IMR-90 (cell line): Measurements from ENCODE around the gene MFSD2A. TPM values are rescaled to one million over a fixed set of nuclear protein-coding genes. Genes with fewer than 3 reads are reported as not detected.

ENCODE experiments used
- ATAC-seq: fragments of 200-7000 bp; cut with Tn5 transposase; 2 replicates; pipeline ENCODE4 v1.9.1; 2020; ENCODE audit warnings: low read depth, mild to moderate bottlenecking, moderate library complexity
- BruUV-seq: library from RNA; stranded (reverse); fragments of 400-500 nt; replicated peaks from 2 replicates; lab custom pipeline; 2021; lab: Mats Ljungman, UMichigan
- CTCF ChIA-PET: fragments of 300-600 bp; formaldehyde crosslinking; extraction: SDS; loops from one replicate; lab custom pipeline; 2021; ENCODE audit warnings: antibody characterized with exemption; lab: Yijun Ruan, JAX
- POLR2A ChIA-PET: fragments of 300-600 bp; sonication (Branson Sonifier 250); formaldehyde crosslinking; loops from one replicate; lab custom pipeline; 2022; ENCODE audit warnings: antibody characterized with exemption; ENCODE audit not compliant: unreplicated experiment; lab: Charles Lee
- DNase-seq: peaks from one replicate; pipeline ENCODE4 v3.0.0; 2013
- H2AFZ ChIP-seq: replicated peaks from 2 replicates; pipeline ENCODE3; 2013; ENCODE audit warnings: low read length, mild to moderate bottlenecking; ENCODE audit not compliant: poor library complexity
- H2AK5ac ChIP-seq: 2 replicates; pipeline ENCODE4 v1.6.1; 2013; ENCODE audit warnings: low read depth, low read length, inconsistent platforms
- H2AK9ac ChIP-seq: replicated peaks from 2 replicates; pipeline ENCODE3; 2013; ENCODE audit warnings: mild to moderate bottlenecking, low read depth, low read length, moderate library complexity; ENCODE audit not compliant: poor library complexity
- H2BK120ac ChIP-seq: 2 replicates; pipeline ENCODE4 v1.6.1; 2013; ENCODE audit warnings: low read depth, low read length, inconsistent platforms
- H2BK15ac ChIP-seq: 3 replicates; pipeline ENCODE4 v1.6.1; 2013; ENCODE audit warnings: low read depth, low read length, inconsistent platforms
- H2BK20ac ChIP-seq: 2 replicates; pipeline ENCODE4 v1.6.1; 2013; ENCODE audit warnings: low read depth, mild to moderate bottlenecking, inconsistent platforms, low read length, moderate library complexity
- H2BK5ac ChIP-seq: 2 replicates; pipeline ENCODE4 v1.6.1; 2013; ENCODE audit warnings: mild to moderate bottlenecking, low read depth, low read length, inconsistent platforms; ENCODE audit not compliant: poor library complexity, severe bottlenecking
- H3K14ac ChIP-seq: replicated peaks from 2 replicates; pipeline ENCODE4 v1.6.1; 2013; ENCODE audit warnings: low read depth, low read length, inconsistent platforms
- H3K18ac ChIP-seq: 2 replicates; pipeline ENCODE4 v1.6.1; 2013; ENCODE audit warnings: low read depth, low read length, control low read depth
- H3K23ac ChIP-seq: 2 replicates; pipeline ENCODE4 v1.6.1; 2013; ENCODE audit warnings: low read depth, low read length, inconsistent platforms
- H3K27ac ChIP-seq: 2 replicates; pipeline ENCODE4 v1.5.1; 2013; ENCODE audit warnings: mild to moderate bottlenecking, control low read depth, low read length; ENCODE audit not compliant: insufficient read depth
- H3K27me3 ChIP-seq: 2 replicates; pipeline ENCODE4 v1.6.1; 2013; ENCODE audit warnings: low read length; ENCODE audit not compliant: control insufficient read depth, insufficient read depth
- H3K36me3 ChIP-seq: 2 replicates; pipeline ENCODE4 v1.6.1; 2013; ENCODE audit warnings: low read length, mixed read lengths; ENCODE audit not compliant: control insufficient read depth, insufficient read depth
- H3K4ac ChIP-seq: 2 replicates; pipeline ENCODE4 v1.6.1; 2013; ENCODE audit warnings: low read depth, low read length, inconsistent platforms
- H3K4me1 ChIP-seq: 2 replicates; pipeline ENCODE4 v1.6.1; 2013; ENCODE audit warnings: low read length, mixed read lengths; ENCODE audit not compliant: control insufficient read depth, insufficient read depth
- H3K4me2 ChIP-seq: 2 replicates; pipeline ENCODE4 v1.6.1; 2013; ENCODE audit warnings: low read depth, mild to moderate bottlenecking, control low read depth, low read length, moderate library complexity
- H3K4me3 ChIP-seq: 2 replicates; pipeline ENCODE4 v1.5.1; 2013; ENCODE audit warnings: low read depth, mild to moderate bottlenecking, control low read depth, low read length, moderate library complexity; ENCODE audit not compliant: insufficient read depth
- H3K56ac ChIP-seq: 2 replicates; pipeline ENCODE4 v1.6.1; 2013; ENCODE audit warnings: low read length, inconsistent platforms; ENCODE audit not compliant: insufficient read depth; ENCODE audit errors: extremely low read depth
- H3K79me1 ChIP-seq, 2 experiments: 2 replicates each; pipeline ENCODE4 v1.6.1; 2013; ENCODE audit warnings: low read length in 2 of 2, inconsistent platforms in 1 of 2, low read depth in 1 of 2
- H3K9ac ChIP-seq: 2 replicates; pipeline ENCODE4 v1.6.1; 2013; ENCODE audit warnings: low read depth, low read length, control low read depth
- H3K9me1 ChIP-seq: 2 replicates; pipeline ENCODE4 v1.6.1; 2013; ENCODE audit warnings: low read length, inconsistent platforms; ENCODE audit not compliant: insufficient read depth
- H3K9me3 ChIP-seq: 2 replicates; pipeline ENCODE4 v1.6.1; 2013; ENCODE audit warnings: low read length; ENCODE audit not compliant: control insufficient read depth, insufficient read depth
- H4K20me1 ChIP-seq: 2 replicates; pipeline ENCODE4 v1.6.1; 2013; ENCODE audit warnings: low read length, inconsistent platforms; ENCODE audit not compliant: insufficient read depth
- H4K5ac ChIP-seq: 2 replicates; pipeline ENCODE4 v1.6.1; 2013; ENCODE audit warnings: mild to moderate bottlenecking, low read depth, low read length, control low read depth
- H4K8ac ChIP-seq, 2 experiments: 2 replicates each; pipeline ENCODE4 v1.6.1; 2013; ENCODE audit warnings: low read depth in 2 of 2, low read length in 2 of 2, control low read depth in 1 of 2, inconsistent platforms in 1 of 2
- H4K91ac ChIP-seq: 2 replicates; pipeline ENCODE4 v1.6.1; 2013; ENCODE audit warnings: low read depth, low read length, inconsistent platforms; ENCODE audit not compliant: insufficient read depth
- CEBPB ChIP-seq: IDR thresholded peaks from 2 replicates; pipeline ENCODE4 v1.6.1; 2012; ENCODE audit warnings: low read depth, low read length, improper control_type of control experiment
- MXI1 ChIP-seq: IDR thresholded peaks from 2 replicates; pipeline ENCODE4 v1.6.1; 2012; ENCODE audit warnings: low read depth, mild to moderate bottlenecking, low read length, moderate library complexity, borderline replicate concordance
- WGBS, 2 experiments: methylation state at CpG; one replicate each; pipeline versions ENCODE4 v1.1.5 to v1.1.7; 2013; ENCODE audit warnings: missing lambda C conversion rate in 2 of 2; ENCODE audit not compliant: insufficient read length in 1 of 2; ENCODE audit errors: extremely low coverage in 2 of 2; 5-methylcytosine and 5-hydroxymethylcytosine counted together
- dilution Hi-C: fragments of 300-500 bp; cut with HindIII; formaldehyde crosslinking; loops from one replicate; pipeline ENCODE4 v1.14.3; 2018; ENCODE audit warnings: low sequenced_read_pairs; ENCODE audit not compliant: unreplicated experiment
- in situ Hi-C: fragments of 300-500 bp; cut with MboI; formaldehyde crosslinking; loops from 3 replicates; pipeline ENCODE4 v1.14.3; 2019; ENCODE audit warnings: low sequenced_read_pairs, inconsistent platforms, mixed read lengths
- intact Hi-C: fragments of 100-400 bp; cut with micrococcal nuclease; formaldehyde crosslinking; loops from 2 replicates; pipeline ENCODE4 v1.10.0; 2022
- polyA plus RNA-seq, 3 experiments: library from polyadenylated mRNA; depleted of rRNA; stranded (reverse); fragments of >200 nt; gene quantifications; 2 replicates each; pipeline ENCODE4 v1.2.3, GENCODE V29; 2012; ENCODE audit warnings: low replicate concordance in 1 of 3
- total RNA-seq: library from RNA; depleted of rRNA; stranded (reverse); fragments of >200 nt; gene quantifications from 2 replicates; pipeline ENCODE4 v1.2.3, GENCODE V29; 2012
- TF ChIP-seq, protein P1 (sequence below): conservative IDR thresholded peaks from 2 replicates; pipeline ENCODE4 v1.5.1; 2012; ENCODE audit warnings: mild to moderate bottlenecking, low read depth, low read length, improper control_type of control experiment

MFSD2A gene
- total and polyA plus RNA-seq, 2 of the 4 experiments (the other 2 are of a cell fraction), result 5.7 to 7.3 TPM

DNA sequence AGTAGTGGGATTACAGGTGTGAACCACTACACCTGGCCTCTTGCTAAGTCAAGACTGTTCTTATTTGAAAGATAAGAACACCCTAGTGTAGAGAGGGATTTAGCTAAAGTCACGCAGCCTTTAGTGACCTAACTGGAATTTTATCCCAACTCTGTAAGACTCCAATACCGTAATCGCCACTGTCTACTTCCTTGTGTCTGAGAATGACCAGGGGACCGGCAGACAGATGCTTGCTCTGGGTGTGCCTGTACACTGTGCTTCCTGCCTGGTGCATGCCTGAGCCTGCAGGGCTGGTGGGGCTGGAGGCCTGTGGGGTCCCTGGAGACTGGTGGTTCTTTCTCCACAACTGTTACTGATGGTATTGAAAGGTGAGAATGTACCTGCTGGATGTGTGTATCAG lies 15.3 kb downstream of the MFSD2A start:
- no peak for ATAC-seq
- Histone ChIP-seq H2AFZ (no peak overlapping the region), H3K4ac (no peak overlapping the region), H3K9ac (no peak overlapping the region), H4K91ac (no peak overlapping the region), H3K36me3 (no peaks in the 10 kb centered on the region), H3K56ac (no peak overlapping the region), H3K4me2 (no peak overlapping the region), H2AK5ac (no peak overlapping the region), H3K4me1 (no peaks in the 10 kb centered on the region), H3K27me3 (no peaks in the 10 kb centered on the region), H4K8ac (no peak overlapping the region), H2AK9ac (no peak overlapping the region), H4K5ac (no peak overlapping the region), H2BK5ac (no peak overlapping the region), H3K4me3 (no peak overlapping the region), H2BK20ac (no peak overlapping the region), H2BK15ac (no peak overlapping the region), H3K9me3 (no peaks in the 10 kb centered on the region), H3K9me1 (no peaks in the 10 kb centered on the region; the same call in 1 of the 2 replicates), H4K20me1 (no peaks in the 10 kb centered on the region), H3K27ac (no peak overlapping the region), H3K14ac (no peak overlapping the region), H3K23ac (no peak overlapping the region), H2BK120ac (no peak overlapping the region), H3K18ac (no peak overlapping the region), H3K79me1 (no peaks in the 10 kb centered on the region)
- BruUV-seq, result no TSS peak
- POLR2A ChIA-PET, result no interaction called here
- dilution Hi-C loops, result no loop called here
- no CpG with 5 or more reads among the region's 4 CpGs for WGBS, 2 experiments
- TF ChIP-seq, protein P1, sequence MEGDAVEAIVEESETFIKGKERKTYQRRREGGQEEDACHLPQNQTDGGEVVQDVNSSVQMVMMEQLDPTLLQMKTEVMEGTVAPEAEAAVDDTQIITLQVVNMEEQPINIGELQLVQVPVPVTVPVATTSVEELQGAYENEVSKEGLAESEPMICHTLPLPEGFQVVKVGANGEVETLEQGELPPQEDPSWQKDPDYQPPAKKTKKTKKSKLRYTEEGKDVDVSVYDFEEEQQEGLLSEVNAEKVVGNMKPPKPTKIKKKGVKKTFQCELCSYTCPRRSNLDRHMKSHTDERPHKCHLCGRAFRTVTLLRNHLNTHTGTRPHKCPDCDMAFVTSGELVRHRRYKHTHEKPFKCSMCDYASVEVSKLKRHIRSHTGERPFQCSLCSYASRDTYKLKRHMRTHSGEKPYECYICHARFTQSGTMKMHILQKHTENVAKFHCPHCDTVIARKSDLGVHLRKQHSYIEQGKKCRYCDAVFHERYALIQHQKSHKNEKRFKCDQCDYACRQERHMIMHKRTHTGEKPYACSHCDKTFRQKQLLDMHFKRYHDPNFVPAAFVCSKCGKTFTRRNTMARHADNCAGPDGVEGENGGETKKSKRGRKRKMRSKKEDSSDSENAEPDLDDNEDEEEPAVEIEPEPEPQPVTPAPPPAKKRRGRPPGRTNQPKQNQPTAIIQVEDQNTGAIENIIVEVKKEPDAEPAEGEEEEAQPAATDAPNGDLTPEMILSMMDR, result no peak
- TF ChIP-seq CEBPB, result no peak
- no peak for TF ChIP-seq MXI1
- DNase-seq, result no peak
- CTCF ChIA-PET, result interaction anchor here (2.5 kb wide), 1 partner anchor 50 kb away, joined by 10 read pairs; no protein-coding TSS in a partner anchor
- in situ Hi-C loops, result loop anchor here (5.0 kb wide), 2 partner anchors 48 to 148 kb away; no protein-coding TSS in a partner anchor
- intact Hi-C loops, result loop anchor here (5.0 kb wide), 1 partner anchor 68 kb away; the partner anchor contains the start of gene MYCL
